ENCODE data around the gene SVIL.

The SVIL gene, protein sequence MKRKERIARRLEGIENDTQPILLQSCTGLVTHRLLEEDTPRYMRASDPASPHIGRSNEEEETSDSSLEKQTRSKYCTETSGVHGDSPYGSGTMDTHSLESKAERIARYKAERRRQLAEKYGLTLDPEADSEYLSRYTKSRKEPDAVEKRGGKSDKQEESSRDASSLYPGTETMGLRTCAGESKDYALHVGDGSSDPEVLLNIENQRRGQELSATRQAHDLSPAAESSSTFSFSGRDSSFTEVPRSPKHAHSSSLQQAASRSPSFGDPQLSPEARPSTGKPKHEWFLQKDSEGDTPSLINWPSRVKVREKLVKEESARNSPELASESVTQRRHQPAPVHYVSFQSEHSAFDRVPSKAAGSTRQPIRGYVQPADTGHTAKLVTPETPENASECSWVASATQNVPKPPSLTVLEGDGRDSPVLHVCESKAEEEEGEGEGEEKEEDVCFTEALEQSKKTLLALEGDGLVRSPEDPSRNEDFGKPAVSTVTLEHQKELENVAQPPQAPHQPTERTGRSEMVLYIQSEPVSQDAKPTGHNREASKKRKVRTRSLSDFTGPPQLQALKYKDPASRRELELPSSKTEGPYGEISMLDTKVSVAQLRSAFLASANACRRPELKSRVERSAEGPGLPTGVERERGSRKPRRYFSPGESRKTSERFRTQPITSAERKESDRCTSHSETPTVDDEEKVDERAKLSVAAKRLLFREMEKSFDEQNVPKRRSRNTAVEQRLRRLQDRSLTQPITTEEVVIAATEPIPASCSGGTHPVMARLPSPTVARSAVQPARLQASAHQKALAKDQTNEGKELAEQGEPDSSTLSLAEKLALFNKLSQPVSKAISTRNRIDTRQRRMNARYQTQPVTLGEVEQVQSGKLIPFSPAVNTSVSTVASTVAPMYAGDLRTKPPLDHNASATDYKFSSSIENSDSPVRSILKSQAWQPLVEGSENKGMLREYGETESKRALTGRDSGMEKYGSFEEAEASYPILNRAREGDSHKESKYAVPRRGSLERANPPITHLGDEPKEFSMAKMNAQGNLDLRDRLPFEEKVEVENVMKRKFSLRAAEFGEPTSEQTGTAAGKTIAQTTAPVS (N-terminal part only)

DNA sequence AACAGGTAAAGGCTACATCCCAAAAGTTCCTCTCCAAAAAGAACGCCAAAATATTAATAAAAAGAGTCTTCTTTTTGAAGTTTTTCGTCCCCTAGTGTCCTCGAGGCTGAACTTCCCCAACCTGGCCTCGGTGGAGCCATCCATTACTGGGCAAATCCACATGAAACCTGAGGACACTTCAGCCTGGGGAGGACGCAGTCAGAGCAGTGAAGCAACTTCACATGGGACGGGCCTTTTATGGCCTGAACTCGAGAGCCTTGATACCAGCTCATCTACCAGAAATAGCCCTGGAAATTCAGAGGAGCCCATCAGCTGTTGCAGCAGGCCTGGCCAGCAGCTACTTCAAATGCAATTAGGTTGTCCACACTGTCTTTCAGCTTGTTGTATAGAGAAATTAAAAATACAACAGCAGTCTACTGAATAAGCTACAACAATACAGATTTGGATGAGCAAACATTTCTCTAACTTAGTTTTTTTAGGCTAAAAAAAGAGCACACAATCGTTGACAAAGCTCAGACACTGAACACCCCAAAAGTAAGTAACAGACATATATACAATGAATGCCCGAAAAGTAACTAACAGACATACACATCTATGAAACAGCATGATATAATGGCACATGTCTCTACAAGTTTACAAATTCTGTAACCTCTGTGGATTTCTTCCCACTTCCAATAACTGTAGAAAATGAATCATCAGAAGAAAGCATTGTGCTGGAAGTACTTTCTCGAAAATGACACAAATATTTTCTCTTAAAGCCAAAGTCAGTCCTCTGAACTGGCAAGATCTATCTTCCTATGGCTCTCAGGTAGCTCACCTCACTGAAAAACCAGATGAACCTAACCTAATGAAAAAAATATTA lies at the start of gene SVIL:
SVIL (minus strand) TSS at position 208 of the 862 bp plus-strand sequence. CDS start 79,913 bp downstream, outside the sequence.
- DNase-seq (ENCODE audit: low read depth), result no peak

DNA sequence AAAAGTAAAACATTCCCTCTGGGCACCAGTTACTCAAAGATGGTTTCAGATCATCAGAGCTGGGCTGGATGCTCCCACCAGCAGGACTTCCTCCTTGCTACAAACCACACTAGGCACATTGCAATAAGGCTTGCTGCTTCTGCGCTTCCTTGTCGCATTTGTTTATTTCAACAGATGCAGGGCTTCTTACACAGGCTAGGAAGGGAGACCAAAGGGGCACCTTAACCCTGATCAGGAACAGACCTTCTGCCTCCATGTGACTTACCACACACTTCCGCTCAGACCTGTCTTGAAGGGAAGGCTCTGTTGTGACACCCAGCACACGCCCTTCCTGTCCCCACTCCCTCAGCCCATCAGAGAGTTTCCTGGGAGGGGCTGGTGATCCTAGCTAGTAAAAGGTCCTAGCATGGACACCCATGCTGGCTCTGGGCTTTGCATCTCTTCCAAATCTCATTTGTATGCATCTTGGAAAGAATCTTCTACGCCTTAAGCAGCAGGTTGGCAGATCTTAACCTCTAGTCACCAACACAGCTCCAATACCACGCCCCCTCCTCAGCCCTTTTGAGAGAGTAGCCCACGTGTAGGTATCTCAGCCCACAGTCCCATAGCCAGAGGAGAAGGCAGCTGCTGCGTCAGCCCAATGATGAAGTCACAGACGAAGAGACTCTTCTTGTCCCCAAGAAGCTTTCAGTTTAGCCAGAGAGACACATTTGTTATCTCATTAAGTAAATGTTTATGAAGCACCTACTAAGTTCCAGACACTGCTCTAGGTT lies 47.1 kb upstream of the SVIL start:
- no peak for DNase-seq (ENCODE audit: low read depth)

DNA sequence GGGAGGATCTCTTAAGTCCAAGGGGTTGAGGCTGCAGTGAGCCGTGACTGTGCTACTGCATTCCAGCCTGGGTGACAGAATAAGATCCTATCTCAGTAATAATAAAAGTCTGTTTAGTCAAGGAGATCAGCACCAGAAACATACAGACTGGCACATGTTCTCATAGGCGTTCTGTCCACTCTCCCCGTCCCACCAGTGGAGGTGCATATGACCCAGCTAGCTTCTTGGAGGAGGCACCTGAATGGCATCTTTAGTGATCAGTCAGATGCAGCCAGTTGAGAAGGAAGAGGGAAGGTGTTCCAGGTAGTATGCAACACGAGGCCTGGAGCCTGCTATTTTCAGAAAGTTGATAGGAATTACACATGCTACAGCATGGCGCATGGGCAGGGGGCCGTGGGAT lies 45.3 kb upstream of the SVIL start:
- no peak for DNase-seq (ENCODE audit: low read depth)

DNA sequence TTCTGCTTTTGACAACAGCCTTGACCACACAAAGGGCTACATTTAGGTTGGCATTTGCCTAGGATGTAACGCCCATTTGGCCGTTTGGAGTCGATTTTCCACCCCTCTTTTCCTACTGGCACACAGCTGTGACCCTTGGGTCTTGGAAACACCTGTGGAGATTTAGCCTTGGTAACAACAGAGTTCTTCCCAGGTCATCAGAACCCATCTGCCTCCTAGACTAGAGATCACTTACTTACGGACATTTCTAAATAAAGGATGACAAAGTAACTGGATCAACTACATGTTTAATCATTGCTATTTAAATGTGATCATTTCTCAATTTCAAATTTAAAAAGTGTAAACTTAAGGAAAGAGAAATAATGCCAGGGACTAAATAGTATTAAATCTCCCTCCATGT lies 42.0 kb upstream of the SVIL start:
- no peak for DNase-seq (ENCODE audit: low read depth)

DNA sequence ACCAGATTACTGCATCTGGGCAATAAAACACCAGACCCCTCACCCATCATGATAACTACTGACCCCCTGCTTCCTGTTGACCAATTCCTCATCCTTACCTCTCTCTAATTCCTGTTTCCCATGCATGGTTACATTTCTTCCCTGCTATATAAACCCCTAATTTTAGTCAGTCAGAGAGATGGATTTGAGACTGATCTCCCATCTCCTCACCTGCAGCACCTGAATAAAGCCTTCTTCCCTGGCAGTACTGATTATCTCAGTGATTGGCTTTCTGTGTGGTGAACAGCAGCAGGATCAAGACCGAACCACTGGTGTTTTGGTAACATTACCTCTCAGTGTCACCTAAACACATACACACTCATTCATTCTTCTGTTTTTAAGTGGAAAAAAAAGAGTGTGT lies 41.2 kb upstream of the SVIL start:
- no peak for DNase-seq (ENCODE audit: low read depth)

DNA sequence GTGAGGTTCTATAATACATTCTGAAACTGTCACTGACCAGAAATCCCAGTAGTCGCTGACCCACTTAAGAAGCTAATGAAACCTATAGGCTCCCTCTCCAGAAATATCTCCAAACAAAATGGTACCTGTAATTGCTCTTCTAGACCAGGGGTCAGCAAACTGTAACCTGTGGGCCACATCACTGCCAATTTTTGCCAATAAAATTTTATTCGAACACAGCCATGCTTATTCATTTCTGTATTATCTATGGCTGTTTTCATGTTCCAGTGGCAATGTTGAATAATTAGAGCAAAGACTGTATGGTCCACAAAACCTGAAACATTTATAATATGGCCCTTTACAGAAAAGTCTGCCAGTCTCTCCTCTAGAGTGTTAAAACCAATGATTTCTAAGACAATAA lies 37.2 kb upstream of the SVIL start:
- DNase-seq (ENCODE audit: low read depth), result no peak

DNA sequence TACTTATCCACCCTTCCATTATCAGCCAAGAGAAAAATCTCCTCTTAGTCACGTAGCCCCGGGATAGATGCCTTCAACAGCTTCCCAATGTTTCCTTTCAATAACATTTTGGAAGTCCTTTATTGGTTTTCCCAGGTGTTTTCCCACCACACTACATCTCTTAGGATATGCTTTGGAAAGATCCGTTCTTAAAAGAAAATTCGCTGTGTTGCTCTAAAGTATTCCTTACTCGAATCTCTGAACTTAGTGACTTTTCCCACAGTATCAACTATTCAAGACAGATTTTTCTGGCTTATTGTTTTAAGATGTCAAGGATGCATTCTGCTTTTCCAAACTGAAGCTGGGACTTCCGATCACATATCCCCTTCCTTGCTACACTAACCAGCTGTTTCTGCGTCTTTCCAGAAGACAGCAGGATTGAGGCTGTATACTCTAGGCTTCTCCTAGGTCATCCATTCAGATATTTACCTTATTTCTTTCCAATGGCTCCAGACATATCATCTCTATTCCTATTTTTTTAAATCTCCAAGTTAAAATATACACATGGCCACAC lies 36.5 kb upstream of the SVIL start:
- DNase-seq (ENCODE audit: low read depth), result no peak

DNA sequence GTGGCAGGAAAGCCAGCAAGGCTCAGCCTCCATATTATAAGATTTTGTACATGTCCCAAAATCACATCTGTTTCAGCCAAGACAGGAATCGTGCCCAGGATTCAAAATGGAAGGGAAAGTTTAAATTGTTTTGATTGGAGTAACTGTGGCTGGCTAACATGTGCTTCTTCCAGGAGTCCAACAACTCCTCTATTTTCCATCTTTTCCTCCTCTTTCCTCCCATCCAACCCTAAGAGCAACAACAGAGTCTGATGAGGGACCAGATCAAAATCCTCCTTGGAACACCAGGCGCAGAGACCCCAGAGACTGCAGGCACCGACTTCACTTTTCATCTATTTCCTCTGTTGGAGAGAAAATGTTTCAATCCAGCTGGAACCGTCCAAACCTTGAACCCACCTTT lies 36.0 kb upstream of the SVIL start:
- DNase-seq (ENCODE audit: low read depth), result no peak

DNA sequence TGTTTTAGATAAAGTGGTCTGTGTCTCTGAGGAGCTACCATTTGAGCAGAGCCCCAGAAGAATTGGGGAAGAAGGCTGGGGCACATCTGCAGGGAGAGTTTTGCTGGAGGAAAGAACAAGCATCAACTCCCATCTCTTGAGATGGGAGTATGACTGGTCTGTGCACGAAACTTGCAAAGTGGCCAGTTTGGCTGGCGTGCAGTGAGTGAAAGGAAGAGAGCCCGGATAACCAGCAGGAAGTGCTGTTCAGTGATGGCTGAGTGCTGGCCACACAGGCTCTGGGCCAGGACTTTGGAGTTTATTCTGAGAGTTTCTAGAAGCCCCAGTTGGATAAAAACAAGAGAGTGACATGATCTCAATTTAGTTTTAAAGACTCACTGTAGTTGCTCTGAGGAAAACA lies 34.4 kb upstream of the SVIL start:
- DNase-seq (ENCODE audit: low read depth), result no peak

DNA sequence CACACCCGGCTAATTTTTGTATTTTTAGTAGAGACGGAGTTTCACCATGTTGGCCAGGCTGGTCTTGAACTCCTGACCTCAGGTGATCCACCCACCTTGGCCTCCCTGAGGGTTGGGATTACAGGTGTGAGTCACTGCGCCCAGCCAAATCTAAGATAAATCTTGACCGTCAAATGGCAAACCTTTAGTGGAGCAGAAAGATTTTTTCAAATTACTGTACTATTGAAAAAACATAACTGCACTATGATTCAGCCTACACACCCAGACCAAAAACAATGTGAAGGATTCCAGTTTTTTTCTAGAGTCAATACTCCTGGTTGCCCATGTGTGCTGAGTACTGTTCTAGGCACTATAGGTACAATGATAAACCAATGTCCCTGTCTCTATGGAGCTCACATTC lies 33.9 kb upstream of the SVIL start:
- DNase-seq (ENCODE audit: low read depth), result no peak

DNA sequence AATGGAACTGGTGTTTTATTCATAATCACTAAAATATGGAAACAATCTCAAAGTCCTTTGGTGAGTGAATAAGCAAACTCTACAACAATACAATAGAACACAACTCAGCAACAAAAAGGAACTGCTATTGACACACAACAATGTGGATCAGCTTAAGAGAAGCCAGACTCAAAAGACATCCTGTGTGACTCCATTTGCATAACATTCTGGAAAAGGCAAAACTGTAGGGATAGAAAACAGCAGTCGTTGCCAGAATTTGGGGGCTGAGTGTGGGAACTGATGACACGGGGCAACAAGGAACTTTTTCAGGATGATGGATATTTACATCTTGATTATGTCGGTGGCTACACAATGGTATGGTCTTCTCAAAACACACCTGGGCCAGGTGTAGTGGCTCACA lies 32.4 kb upstream of the SVIL start:
- DNase-seq (ENCODE audit: low read depth), result no peak

DNA sequence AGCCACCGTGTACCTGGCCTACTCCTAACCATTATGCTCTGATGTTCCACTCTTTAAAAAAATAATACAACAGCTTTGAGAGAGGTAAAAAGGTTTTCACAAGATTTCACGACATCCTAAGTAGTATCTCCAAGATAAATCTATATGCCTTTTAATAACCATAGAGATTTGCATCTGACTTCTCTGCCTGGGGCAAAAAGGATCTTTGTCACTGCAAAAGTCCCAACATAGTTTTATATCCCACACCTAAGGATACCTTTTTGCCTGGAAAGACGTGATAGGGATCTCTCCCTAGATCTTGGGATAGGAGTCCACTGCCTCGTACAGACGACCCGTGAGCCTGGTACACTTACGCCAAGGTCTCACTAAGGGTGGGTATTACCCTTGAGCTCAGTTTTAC lies 31.4 kb upstream of the SVIL start:
- DNase-seq (ENCODE audit: low read depth), result no peak

DNA sequence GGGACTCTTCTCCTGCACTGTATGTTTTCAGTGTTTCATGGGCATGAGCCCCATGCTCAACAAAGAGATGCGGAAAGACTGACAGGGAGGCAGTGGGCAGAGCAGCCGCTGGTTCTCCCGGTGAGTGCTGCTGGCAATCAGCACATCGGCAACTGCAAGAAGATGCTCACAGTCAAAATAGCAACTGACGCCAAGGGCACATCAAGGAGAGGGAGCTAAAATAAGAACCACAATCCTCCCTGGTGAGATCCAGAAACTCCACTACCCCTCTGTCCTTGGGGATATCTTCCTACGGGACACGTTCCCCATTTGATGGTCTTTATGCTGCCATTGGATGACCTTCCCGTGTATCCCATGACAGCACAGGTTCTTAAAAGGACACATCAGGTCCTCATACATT lies 28.9 kb upstream of the SVIL start:
- no peak for DNase-seq (ENCODE audit: low read depth)

DNA sequence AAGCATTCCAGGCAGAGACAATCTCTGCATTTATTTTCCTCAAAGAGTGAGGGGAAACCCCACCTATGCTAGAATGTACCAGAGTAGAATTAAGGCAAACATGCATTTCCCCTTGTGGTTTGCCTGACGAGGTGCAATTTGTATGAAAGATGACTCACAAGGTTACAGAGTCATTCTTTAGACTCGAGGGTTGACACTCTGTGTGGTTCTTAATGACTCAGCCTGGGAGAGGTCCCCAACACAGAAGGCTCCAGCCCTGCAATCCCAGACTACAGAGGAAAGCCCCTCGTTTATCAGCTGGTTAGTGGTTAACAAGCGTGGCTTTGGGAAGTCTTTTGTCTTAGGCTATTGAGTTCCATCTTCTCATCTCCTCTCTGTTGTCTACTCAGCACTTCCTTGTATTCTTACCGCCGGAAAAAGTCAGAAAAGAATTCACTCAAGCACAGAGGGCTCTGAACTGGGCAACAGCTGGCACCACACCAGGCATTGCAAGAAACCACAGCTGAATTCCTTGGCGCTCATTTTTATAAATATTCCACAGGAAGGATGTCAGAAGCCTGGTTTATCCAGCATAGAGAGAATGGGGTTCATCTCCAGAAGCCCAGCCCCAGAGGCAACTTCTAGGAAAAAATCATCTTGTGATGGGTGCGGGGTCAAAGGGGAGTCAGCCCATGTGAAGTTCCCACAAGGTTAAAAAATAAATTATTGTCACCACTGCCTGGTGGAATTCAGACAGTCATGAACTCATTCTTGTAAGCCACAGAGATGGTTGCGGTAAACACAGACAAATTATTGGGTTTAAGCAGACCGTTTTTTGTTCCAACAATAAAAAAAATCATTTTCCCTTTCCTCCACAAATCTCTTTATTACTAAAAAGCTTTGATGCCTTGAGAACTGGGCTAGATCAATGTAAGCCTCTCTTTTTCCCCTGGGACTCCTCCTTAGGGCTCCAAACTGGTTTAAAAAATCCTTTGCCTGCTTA lies 24.5 kb upstream of the SVIL start:
- peak; percentile 92 for DNase-seq (ENCODE audit: low read depth)

DNA sequence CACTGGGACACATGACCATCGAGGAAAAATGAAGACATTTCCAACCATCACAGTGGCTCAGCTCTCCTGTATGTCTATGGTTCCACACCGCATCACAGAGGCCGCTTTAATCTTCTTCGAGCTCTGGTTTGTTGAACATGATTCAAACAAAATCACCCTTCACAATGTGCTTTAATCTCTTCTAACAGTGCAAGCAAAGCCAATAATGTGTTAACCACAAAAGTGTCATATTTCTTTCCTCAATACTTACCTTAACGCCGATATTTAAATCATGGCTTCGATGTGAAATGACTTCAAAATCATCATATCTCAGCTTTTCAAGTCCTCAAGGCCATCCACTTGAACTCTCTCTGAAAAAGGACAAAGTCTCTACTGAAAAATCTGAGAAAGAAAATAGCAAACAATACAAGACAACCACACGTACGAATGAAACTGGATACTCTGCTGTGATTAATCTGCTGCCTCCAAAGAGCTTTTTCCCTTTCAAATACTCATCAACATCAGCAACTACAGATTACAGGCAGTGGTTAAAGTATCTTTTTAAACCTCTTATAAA lies 23.0 kb upstream of the SVIL start:
- no peak for DNase-seq (ENCODE audit: low read depth)

DNA sequence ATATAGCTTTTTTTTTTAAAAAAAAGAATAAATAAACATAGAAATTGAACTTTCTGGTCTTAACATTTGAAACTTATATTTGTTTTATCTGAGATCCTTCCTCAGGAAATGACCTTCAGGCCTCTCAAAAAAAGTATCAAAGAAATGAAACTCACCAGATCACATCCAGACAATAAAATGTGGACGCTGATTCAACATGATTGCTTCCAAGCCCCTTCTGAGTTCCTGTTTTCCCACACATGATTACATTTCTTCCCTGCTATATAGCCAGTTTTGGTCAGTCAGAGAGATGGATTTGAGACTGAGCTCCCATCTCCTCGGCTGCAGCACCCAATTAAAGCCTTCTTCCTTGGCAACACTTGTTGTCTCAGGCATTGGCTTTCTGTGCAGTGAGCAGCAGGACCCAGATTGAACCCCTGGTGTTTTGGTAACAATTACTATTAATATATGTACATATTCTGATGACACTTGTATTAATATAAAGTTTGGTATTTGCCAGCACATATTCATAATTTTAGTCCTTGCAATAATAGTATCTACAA lies 21.8 kb upstream of the SVIL start:
- no peak for DNase-seq (ENCODE audit: low read depth)

DNA sequence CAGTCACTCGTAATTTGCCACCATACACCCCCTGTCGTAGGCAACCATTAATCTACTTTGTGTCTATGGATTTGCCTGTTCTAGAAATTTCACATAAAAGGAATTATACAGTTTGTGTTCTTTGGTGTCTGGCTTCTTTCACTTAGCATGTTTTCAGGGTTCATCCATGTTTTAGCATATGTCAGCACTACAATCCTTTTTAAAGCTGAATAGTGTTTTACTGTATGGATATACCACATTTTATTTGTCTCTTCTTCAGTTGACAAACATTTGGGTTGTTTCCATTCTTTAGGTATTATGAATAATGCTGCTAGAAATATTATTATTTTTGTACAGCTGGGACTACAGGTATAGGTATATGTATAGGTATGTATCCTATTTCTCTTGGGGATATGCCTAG lies 17.4 kb upstream of the SVIL start:
- DNase-seq (ENCODE audit: low read depth), result no peak

DNA sequence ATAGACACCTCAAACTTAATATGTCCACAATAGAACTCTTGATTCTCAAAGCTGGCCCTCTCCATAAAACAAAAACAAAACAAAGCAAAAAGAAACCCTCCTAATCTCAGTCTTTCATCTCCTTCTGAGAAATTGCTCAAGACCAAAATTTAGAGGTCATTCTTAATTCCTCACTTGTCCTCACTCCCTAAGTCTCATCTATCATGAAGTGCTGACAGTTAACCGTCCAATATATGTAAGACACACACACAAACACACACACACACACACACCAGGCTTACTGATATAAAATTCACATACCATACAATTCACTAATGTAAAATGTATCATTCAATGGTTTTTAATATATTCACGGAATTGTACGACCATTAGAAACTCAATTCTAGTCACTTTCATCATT lies 17.0 kb upstream of the SVIL start:
- no peak for DNase-seq (ENCODE audit: low read depth)

DNA sequence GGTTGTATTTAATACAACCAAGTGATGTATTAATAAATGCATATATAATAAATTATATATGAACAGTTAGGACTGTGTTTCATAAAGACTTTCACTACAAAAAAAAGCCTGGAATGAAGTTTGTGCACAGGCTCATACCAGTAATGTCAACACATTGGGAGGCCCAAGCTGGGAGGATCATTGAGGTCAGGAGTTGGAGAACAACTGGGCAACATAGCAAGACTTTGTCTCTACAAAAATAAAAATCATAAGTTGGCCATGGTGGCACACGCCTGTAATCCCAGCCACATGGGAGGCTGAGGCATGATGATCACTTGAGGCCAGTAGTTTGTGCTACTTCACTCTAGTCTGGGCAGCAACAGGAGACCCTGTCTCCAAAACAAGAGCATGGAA lies 15.8 kb upstream of the SVIL start:
- no peak for DNase-seq (ENCODE audit: low read depth)

Data from HS-5 (cell line).